ENCODE measurements around the gene RBMS3.

DNA sequence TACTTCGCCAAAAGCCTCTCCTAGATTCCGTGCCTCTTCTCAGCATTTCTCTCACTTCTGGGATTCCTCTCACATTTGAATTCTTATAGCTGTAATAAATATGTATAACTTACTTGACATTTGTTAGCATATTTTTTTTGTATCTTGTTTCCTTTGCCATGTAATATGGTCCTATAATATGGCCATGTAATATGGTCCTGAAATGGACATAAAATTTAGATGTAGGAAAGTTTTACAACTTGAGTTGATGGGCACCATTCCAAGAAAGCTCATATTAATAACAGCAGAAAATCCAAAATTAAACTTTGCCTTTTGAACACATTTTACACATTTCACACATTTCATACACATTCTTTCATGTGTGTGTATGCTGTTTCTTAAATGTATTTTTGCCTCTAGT lies 480.6 kb downstream of the RBMS3 start:
- TF ChIP-seq MAX (CRISPR knock-in tag; IDR thresholded peaks at IDR 0.05) (no peak), CTCF (IDR thresholded peaks at IDR 0.05) (no peak), MYBL2 (CRISPR knock-in tag; IDR thresholded peaks at IDR 0.05) (no peak), MLX (CRISPR knock-in tag; IDR thresholded peaks at IDR 0.05) (no peak)
- TF ChIP-seq, protein P1, sequence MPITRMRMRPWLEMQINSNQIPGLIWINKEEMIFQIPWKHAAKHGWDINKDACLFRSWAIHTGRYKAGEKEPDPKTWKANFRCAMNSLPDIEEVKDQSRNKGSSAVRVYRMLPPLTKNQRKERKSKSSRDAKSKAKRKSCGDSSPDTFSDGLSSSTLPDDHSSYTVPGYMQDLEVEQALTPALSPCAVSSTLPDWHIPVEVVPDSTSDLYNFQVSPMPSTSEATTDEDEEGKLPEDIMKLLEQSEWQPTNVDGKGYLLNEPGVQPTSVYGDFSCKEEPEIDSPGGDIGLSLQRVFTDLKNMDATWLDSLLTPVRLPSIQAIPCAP (CRISPR knock-in tag; IDR thresholded peaks at IDR 0.05): no peak

All from WTC11 (cell line).